GM18861 (cell line): Measurements from ENCODE around the gene GPATCH3.
"Not testable (repeated sequence)": the region's sequence is repeated elsewhere in the genome, so short reads cannot be mapped to it uniquely, and the experiment has no call there.

Source experiments
- ATAC-seq: cut with Tn5 transposase; IDR thresholded peaks from one replicate; pipeline ENCODE4 v1.9.1; 2021; ENCODE audit not compliant: unreplicated experiment

Gene GPATCH3

GRCh38 chr1:26913389-26913753, 13.1 kb upstream of the GPATCH3 start:
- ATAC-seq: no peak

GRCh38 chr1:26912147-26912490, 11.9 kb upstream of the GPATCH3 start:
- no peak for ATAC-seq

- ATAC-seq: no peak
These were observed 11.3 kb upstream of the GPATCH3 start for GRCh38 chr1:26911399-26912146.

- no peak for ATAC-seq
These were observed 10.3 kb upstream of the GPATCH3 start for GRCh38 chr1:26910343-26911160.

- ATAC-seq: no peak
These were observed 9.7 kb upstream of the GPATCH3 start for GRCh38 chr1:26909951-26910342.

GRCh38 chr1:26907071-26907917, 7.0 kb upstream of the GPATCH3 start:
- ATAC-seq: no peak

- no peak for ATAC-seq
These were observed 696 bp upstream of the GPATCH3 start for GRCh38 chr1:26900815-26901511.

GRCh38 chr1:26897351-26897750, 2.9 kb downstream of the GPATCH3 start:
- ATAC-seq: no peak

GRCh38 chr1:26894263-26894662, 6.0 kb downstream of the GPATCH3 start:
- ATAC-seq: no peak

- peak; percentile 10 for ATAC-seq
These were observed 9.8 kb downstream of the GPATCH3 start for GRCh38 chr1:26890467-26890796.

- peak; percentile 63 for ATAC-seq
These were observed 10.5 kb downstream of the GPATCH3 start, which contains the start of gene GPN2 for GRCh38 chr1:26889551-26890466. TSS of gene GPN2 (minus strand) at chr1:26890283. CDS start at chr1:26890096, 187 bp downstream.

GRCh38 chr1:26888231-26888630, 12.0 kb downstream of the GPATCH3 start:
- no peak for ATAC-seq

- ATAC-seq: no peak
These were observed 13.1 kb downstream of the GPATCH3 start for GRCh38 chr1:26887125-26887524.

- ATAC-seq: no peak
These were observed 17.4 kb downstream of the GPATCH3 start for GRCh38 chr1:26882696-26883463.

- not testable (repeated sequence) for ATAC-seq
These were observed 18.7 kb downstream of the GPATCH3 start for GRCh38 chr1:26881611-26882010.

GRCh38 chr1:26879793-26880192, 20.5 kb downstream of the GPATCH3 start:
- ATAC-seq: no peak

- no peak for ATAC-seq
These were observed 22.9 kb downstream of the GPATCH3 start for GRCh38 chr1:26877326-26877725.

- no peak for ATAC-seq
These were observed 25.4 kb downstream of the GPATCH3 start for GRCh38 chr1:26874896-26875295.

- not testable (repeated sequence) for ATAC-seq
These were observed 27.2 kb downstream of the GPATCH3 start for GRCh38 chr1:26873097-26873496.
